Fibroblast of pulmonary artery (primary cell): Measurements from ENCODE around the gene PFDN1.

Source experiments
- DNase-seq: peaks from one replicate; pipeline ENCODE4 v3.0.0-alpha.2; 2010; ENCODE audit warnings: low read depth
- H3K4me3 ChIP-seq: replicated peaks from 2 replicates; pipeline ENCODE4 v1.5.1; 2011; ENCODE audit warnings: low read depth, mild to moderate bottlenecking, control low read depth, low read length, moderate library complexity
- TF ChIP-seq, protein P1 (sequence below): IDR thresholded peaks from 2 replicates; pipeline ENCODE4 v1.5.1; 2011; ENCODE audit warnings: mild to moderate bottlenecking, control low read depth, low read length, inconsistent platforms; ENCODE audit errors: missing control alignments

The PFDN1 gene

GRCh38 chr5:140217299-140218026 is 85.4 kb downstream of the PFDN1 start:
- no peak overlapping the region for H3K4me3 ChIP-seq
- TF ChIP-seq, protein P1, sequence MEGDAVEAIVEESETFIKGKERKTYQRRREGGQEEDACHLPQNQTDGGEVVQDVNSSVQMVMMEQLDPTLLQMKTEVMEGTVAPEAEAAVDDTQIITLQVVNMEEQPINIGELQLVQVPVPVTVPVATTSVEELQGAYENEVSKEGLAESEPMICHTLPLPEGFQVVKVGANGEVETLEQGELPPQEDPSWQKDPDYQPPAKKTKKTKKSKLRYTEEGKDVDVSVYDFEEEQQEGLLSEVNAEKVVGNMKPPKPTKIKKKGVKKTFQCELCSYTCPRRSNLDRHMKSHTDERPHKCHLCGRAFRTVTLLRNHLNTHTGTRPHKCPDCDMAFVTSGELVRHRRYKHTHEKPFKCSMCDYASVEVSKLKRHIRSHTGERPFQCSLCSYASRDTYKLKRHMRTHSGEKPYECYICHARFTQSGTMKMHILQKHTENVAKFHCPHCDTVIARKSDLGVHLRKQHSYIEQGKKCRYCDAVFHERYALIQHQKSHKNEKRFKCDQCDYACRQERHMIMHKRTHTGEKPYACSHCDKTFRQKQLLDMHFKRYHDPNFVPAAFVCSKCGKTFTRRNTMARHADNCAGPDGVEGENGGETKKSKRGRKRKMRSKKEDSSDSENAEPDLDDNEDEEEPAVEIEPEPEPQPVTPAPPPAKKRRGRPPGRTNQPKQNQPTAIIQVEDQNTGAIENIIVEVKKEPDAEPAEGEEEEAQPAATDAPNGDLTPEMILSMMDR = no peak
- no peak for DNase-seq

- TF ChIP-seq, protein P1 = no peak
- no peak for DNase-seq
- no peak overlapping the region for H3K4me3 ChIP-seq
Measured at GRCh38 chr5:140216478-140217074, 86.3 kb downstream of the PFDN1 start.

DNA sequence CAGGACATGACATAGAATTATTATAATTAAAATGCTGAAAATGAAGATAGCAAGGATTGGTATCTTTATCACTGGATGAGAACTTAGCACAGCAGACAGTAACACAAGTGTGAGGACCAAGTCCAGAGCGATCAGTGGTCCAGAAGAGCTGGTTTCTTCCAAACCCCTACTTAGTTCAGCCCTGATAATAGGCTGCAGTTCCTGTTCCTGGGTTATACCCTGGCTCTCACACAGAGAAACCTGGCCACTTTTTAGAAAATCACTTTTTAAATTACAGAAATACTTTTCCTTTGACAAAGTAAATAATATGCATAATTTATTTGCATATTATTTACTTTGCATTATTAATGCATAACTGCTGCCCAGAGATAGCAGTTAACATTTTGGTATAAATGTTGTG is 87.6 kb downstream of the PFDN1 start:
- no peak for DNase-seq
- no peak overlapping the region for H3K4me3 ChIP-seq
- TF ChIP-seq, protein P1 = no peak

DNA sequence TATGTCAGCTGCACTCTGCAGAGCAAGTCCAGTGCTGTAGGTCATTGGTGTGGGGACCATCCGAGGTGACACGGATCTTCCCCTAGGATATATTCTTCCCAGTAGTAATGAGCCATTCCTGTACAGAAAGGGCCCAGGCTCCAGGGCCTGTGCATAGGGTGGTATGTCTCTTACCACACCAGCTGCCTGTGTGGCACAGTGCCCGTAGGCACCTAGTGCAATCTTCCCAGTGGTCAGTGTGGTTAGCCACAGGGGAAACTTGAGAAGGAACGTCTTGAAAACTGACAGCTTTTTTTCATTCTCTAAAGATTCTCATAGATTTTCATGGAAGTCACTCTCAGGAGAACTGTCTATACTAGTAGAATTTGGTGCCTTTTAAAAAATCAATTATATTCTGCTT is 88.1 kb downstream of the PFDN1 start:
- TF ChIP-seq, protein P1 = no peak
- DNase-seq = peak; percentile 62
- no peak overlapping the region for H3K4me3 ChIP-seq

- H3K4me3 ChIP-seq = no peak overlapping the region
- DNase-seq = no peak
- TF ChIP-seq, protein P1 = no peak
Measured at GRCh38 chr5:140213370-140213983, 89.4 kb downstream of the PFDN1 start.

DNA sequence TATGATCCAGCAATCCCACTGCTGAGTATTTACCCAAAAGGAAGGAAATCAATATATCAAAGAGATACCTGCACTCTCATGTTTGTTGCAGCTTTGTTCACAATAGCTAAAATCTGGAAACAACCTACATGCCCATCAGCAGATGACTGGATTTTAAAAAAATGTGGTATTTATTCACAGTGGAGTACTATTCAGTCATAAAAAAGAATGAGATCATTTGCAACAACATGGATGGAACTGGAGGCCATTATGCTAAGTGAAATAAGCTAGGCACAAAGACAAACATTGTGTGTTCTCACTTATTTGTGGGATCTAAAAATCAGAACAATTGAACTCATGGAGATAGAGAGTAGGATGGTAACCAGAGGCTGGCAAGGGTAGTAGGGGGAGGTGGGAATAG is 94.8 kb downstream of the PFDN1 start:
- TF ChIP-seq, protein P1 = no peak
- no peak for DNase-seq
- no peak overlapping the region for H3K4me3 ChIP-seq
